Breast epithelium (tissue), 3 donors: ENCODE measurements around the gene ENO4.

Source experiments
- POLR2A ChIP-seq: fragments of 450-650 bp; IDR thresholded peaks from one replicate; pipeline ENCODE4 v1.6.1; 2016; ENCODE audit warnings: antibody characterized with exemption, mild to moderate bottlenecking, moderate library complexity
- TF ChIP-seq, protein P1 (sequence below), 3 donors: fragments of 450-650 bp; IDR thresholded peaks; one replicate each; pipeline ENCODE4 v1.5.1; 2016 to 2017; ENCODE audit warnings: antibody characterized with exemption in 3 of 3, mild to moderate bottlenecking in 3 of 3, moderate library complexity in 3 of 3

GRCh38 chr10:116840389-116841075, 8.8 kb upstream of the ENO4 start:
- no peak for TF ChIP-seq POLR2A
- TF ChIP-seq, protein P1, sequence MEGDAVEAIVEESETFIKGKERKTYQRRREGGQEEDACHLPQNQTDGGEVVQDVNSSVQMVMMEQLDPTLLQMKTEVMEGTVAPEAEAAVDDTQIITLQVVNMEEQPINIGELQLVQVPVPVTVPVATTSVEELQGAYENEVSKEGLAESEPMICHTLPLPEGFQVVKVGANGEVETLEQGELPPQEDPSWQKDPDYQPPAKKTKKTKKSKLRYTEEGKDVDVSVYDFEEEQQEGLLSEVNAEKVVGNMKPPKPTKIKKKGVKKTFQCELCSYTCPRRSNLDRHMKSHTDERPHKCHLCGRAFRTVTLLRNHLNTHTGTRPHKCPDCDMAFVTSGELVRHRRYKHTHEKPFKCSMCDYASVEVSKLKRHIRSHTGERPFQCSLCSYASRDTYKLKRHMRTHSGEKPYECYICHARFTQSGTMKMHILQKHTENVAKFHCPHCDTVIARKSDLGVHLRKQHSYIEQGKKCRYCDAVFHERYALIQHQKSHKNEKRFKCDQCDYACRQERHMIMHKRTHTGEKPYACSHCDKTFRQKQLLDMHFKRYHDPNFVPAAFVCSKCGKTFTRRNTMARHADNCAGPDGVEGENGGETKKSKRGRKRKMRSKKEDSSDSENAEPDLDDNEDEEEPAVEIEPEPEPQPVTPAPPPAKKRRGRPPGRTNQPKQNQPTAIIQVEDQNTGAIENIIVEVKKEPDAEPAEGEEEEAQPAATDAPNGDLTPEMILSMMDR (IDR thresholded peaks at IDR 0.05) = no peak
